ENCODE measurements around the gene GPR78. TPM values are rescaled to one million over a fixed set of nuclear protein-coding genes. Genes with fewer than 3 reads are reported as not detected.

Gene GPR78
- total and polyA plus RNA-seq, 2 of the 4 experiments (the other 2 are of a cell fraction): under 0.01 to 0.10 TPM

DNA sequence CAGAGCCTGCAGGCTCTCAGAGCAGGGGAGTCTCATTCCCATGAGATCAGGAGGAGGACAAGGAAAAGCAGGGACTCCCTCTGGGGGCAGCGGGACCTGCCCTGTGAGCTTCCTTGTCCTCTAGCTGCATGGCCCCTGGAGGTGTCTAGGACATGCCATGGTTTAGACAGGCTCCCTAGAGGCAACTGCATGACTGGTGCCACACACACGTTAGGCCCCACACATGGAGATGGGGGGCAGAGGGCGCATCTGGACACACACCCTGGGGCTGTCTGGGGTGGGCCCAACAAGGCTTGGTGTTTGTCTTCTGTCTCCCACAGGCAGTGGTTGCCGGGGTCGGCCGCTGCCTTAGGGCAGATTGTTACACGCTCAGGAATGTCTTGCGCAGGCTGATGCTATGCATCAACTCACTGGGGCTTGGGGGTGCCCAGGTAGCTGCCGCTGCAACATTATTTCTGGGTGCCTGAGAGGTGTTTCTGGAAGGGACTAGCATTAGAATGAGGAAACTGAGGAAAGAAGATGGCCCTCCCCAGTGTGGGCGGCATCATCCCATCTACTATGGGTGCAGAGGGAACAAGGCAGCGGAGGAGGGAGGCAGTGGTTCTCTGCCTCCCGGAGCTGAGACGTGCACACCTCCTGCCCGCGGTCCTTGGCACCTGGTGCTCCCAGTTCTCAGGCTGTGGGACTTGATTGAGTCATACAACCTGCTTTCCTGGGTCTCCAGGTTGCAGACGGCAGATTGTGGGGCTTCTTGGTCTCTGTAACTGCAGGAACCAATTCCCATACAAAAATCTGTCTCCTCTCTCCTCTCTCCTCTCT, 32.1 kb upstream of the GPR78 start:
- in situ Hi-C loops (cut with MboI; ENCODE audit: low sequenced_read_pairs): no loop called here

More for the DNA sequence above, 32.1 kb upstream of the GPR78 start:
- Histone ChIP-seq H3K9me1 (ENCODE audit: insufficient read depth, low read length) (no peaks in the 10 kb centered on the region), H4K20me1 (ENCODE audit: insufficient read depth, low read length) (no peaks in the 10 kb centered on the region), H3K4me1 (ENCODE audit: control insufficient read depth, insufficient read depth, low read length) (peaks cover 2% of the 10 kb centered on the region; the same call in 1 of the 2 replicates), H3K27me3 (ENCODE audit: control insufficient read depth, insufficient read depth, low read length) (peaks cover 35% of the 10 kb centered on the region), H2BK5ac (ENCODE audit: low read depth, low read length, poor library complexity, severe bottlenecking) (no peak overlapping the region), H4K91ac (ENCODE audit: insufficient read depth, low read depth, low read length) (no peak overlapping the region), H3K14ac (replicated peaks; ENCODE audit: low read depth, low read length) (no peak overlapping the region), H3K4ac (ENCODE audit: low read depth, low read length) (no peak overlapping the region), H3K4me2 (ENCODE audit: low read depth, low read length) (no peak overlapping the region), H3K9ac (ENCODE audit: low read depth, low read length) (no peak overlapping the region), H3K18ac (ENCODE audit: low read depth, low read length) (no peak overlapping the region), H2AK9ac (replicated peaks; ENCODE audit: low read depth, low read length, poor library complexity) (no peak overlapping the region), H3K79me1 (ENCODE audit: low read depth in 1 of 2, low read length in 2 of 2) (no peaks in the 10 kb centered on the region), H2BK20ac (ENCODE audit: low read depth, low read length) (no peak overlapping the region), H3K4me3 (ENCODE audit: insufficient read depth, low read depth, low read length) (no peak overlapping the region), H4K5ac (ENCODE audit: low read depth, low read length) (no peak overlapping the region), H3K9me3 (ENCODE audit: control insufficient read depth, insufficient read depth, low read length) (peaks cover 2% of the 10 kb centered on the region), H2BK15ac (ENCODE audit: low read depth, low read length) (no peak overlapping the region), H3K56ac (ENCODE audit: extremely low read depth, insufficient read depth, low read length) (no peak overlapping the region), H2BK120ac (ENCODE audit: low read depth, low read length) (no peak overlapping the region), H3K36me3 (ENCODE audit: control insufficient read depth, insufficient read depth, low read length) (no peaks in the 10 kb centered on the region), H3K23ac (ENCODE audit: low read depth, low read length) (no peak overlapping the region), H3K27ac (ENCODE audit: insufficient read depth, low read length) (no peak overlapping the region), H2AFZ (replicated peaks; ENCODE audit: low read length, poor library complexity) (no peak overlapping the region), H2AK5ac (ENCODE audit: low read depth, low read length) (no peak overlapping the region), H4K8ac (ENCODE audit: low read depth in 2 of 2, low read length in 2 of 2) (no peak overlapping the region)
- DNase-seq: no peak
- intact Hi-C loops (cut with micrococcal nuclease) (loop anchor here (1.0 kb wide), 1 partner anchor 80 kb away; no protein-coding TSS in a partner anchor), dilution Hi-C loops (cut with HindIII; ENCODE audit: low sequenced_read_pairs, unreplicated experiment) (no loop called here)
- ChIA-PET CTCF (interaction anchor here (1.2 kb wide), 1 partner anchor 80 kb away, joined by 3 read pairs; no protein-coding TSS in a partner anchor), POLR2A (ENCODE audit: unreplicated experiment) (no interaction called here)
- ATAC-seq (ENCODE audit: low read depth): no peak; the same call in 1 of the 2 replicates
- 75% methylated on average over 11 of the region's 16 CpGs; no CpG with 5 or more reads in 1 of the 2 experiments for WGBS, 2 experiments (ENCODE audit: extremely low coverage in 2 of 2, insufficient read length in 1 of 2)
- TF ChIP-seq MAZ (IDR thresholded peaks at IDR 0.05; ENCODE audit: borderline replicate concordance, low read depth, low read length) (no peak), RCOR1 (IDR thresholded peaks at IDR 0.05; ENCODE audit: insufficient replicate concordance, low read length) (no peak), CEBPB (IDR thresholded peaks at IDR 0.05; ENCODE audit: low read depth, low read length) (no peak)
- TF ChIP-seq, protein P1, sequence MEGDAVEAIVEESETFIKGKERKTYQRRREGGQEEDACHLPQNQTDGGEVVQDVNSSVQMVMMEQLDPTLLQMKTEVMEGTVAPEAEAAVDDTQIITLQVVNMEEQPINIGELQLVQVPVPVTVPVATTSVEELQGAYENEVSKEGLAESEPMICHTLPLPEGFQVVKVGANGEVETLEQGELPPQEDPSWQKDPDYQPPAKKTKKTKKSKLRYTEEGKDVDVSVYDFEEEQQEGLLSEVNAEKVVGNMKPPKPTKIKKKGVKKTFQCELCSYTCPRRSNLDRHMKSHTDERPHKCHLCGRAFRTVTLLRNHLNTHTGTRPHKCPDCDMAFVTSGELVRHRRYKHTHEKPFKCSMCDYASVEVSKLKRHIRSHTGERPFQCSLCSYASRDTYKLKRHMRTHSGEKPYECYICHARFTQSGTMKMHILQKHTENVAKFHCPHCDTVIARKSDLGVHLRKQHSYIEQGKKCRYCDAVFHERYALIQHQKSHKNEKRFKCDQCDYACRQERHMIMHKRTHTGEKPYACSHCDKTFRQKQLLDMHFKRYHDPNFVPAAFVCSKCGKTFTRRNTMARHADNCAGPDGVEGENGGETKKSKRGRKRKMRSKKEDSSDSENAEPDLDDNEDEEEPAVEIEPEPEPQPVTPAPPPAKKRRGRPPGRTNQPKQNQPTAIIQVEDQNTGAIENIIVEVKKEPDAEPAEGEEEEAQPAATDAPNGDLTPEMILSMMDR (conservative IDR thresholded peaks at IDR 0.05; ENCODE audit: low read depth, low read length): no peak
- BruUV-seq (replicated peaks): no TSS peak

Measured in IMR-90 (cell line).